HepG2 (cell line): Measurements from ENCODE around the gene SPATA31E1. TPM values are rescaled to one million over a fixed set of nuclear protein-coding genes. Genes with fewer than 3 reads are reported as not detected.

Source experiments
- ATAC-seq: fragments of 200-7000 bp; cut with Tn5 transposase; 3 replicates; pipeline ENCODE4 v1.9.1; 2020; ENCODE audit warnings: mild to moderate bottlenecking, moderate library complexity
- BruUV-seq: library from RNA; stranded (reverse); fragments of 400-500 nt; replicated peaks from 2 replicates; lab custom pipeline; 2021; lab: Mats Ljungman, UMichigan
- CTCF ChIA-PET: fragments of 300-600 bp; formaldehyde crosslinking; extraction: SDS; loops from one replicate; lab custom pipeline; 2021; ENCODE audit warnings: low total read pairs, inconsistent platforms, low intra/inter-chr PET ratio; lab: Yijun Ruan, JAX
- POLR2A ChIA-PET: fragments of 350-600 bp; sonication (Branson Sonifier 250); formaldehyde crosslinking; loops from one replicate; lab custom pipeline; 2020; ENCODE audit warnings: antibody characterized with exemption, inconsistent platforms; lab: Yijun Ruan, JAX
- DNase-seq: peaks from one replicate; pipeline ENCODE4 v3.0.0-alpha.2; 2015; ENCODE audit warnings: low spot score
- FAIRE-seq: peaks from 3 replicates; lab custom pipeline; 2011; peaks lifted over from hg19 to GRCh38; lab: Jason Lieb, UNC
- H2AFZ ChIP-seq: one replicate; pipeline ENCODE4 v1.6.1; 2011; ENCODE audit warnings: low read length, inconsistent platforms
- H3K27ac ChIP-seq: fragments of 300-600 bp; 3 replicates; pipeline ENCODE4 v1.8.0; 2011; ENCODE audit warnings: mixed run types, mild to moderate bottlenecking, mixed read lengths, low read length, inconsistent platforms; ENCODE audit not compliant: insufficient read depth; ENCODE audit errors: extremely low read length
- H3K27me3 ChIP-seq, 2 experiments: fragments of 200-600 bp in 1 of 2; 2 replicates in 1 of 2; 3 replicates in 1 of 2; pipeline versions ENCODE4 v1.6.0 to v1.8.0; 2011; ENCODE audit warnings: low read length in 2 of 2, mild to moderate bottlenecking in 2 of 2, moderate library complexity in 2 of 2, inconsistent platforms in 1 of 2; ENCODE audit not compliant: insufficient read depth in 2 of 2, control insufficient read depth in 1 of 2
- H3K36me3 ChIP-seq, 2 experiments: fragments of 200-600 bp in 1 of 2; replicated peaks in 1 of 2; 2 replicates in 1 of 2; 3 replicates in 1 of 2; pipeline versions ENCODE4 v1.5.1 to v1.8.0; 2011; ENCODE audit warnings: low read length in 2 of 2, inconsistent platforms in 1 of 2; ENCODE audit not compliant: insufficient read depth in 2 of 2, control insufficient read depth in 1 of 2
- H3K4me1 ChIP-seq: 2 replicates; pipeline ENCODE4 v1.5.1; 2012; ENCODE audit warnings: low read length, inconsistent platforms; ENCODE audit not compliant: insufficient read depth
- H3K4me2 ChIP-seq: 2 replicates; pipeline ENCODE4 v1.6.0; 2011; ENCODE audit warnings: low read depth, low read length, inconsistent platforms
- H3K4me3 ChIP-seq, 3 experiments: fragments of 200-600 bp in 1 of 3; sonication (generic), shearing (Covaris generic) in 1 of 3; replicated peaks in 1 of 3; 2 replicates each; pipeline ENCODE4 v1.5.1; 2011 to 2016; ENCODE audit warnings: low read length in 3 of 3, inconsistent platforms in 2 of 3, low read depth in 2 of 3, mild to moderate bottlenecking in 2 of 3, control low read depth in 1 of 3, mixed read lengths in 1 of 3; ENCODE audit not compliant: insufficient read depth in 1 of 3
- H3K79me2 ChIP-seq: one replicate; pipeline ENCODE4 v1.6.1; 2011; ENCODE audit warnings: low read length, inconsistent platforms; ENCODE audit not compliant: insufficient read depth
- H3K9ac ChIP-seq: 2 replicates; pipeline ENCODE4 v1.6.0; 2011; ENCODE audit warnings: mild to moderate bottlenecking, low read depth, low read length, inconsistent platforms; ENCODE audit not compliant: insufficient read depth
- H3K9me3 ChIP-seq: 2 replicates; pipeline ENCODE4 v1.5.1; 2012; ENCODE audit warnings: mild to moderate bottlenecking, low read length
- H4K20me1 ChIP-seq: 2 replicates; pipeline ENCODE4 v1.6.0; 2011; ENCODE audit warnings: inconsistent platforms, mild to moderate bottlenecking, low read length, moderate library complexity; ENCODE audit not compliant: insufficient read depth
- CCAR2 ChIP-seq: fragments of 200-400 bp; formaldehyde crosslinking; optimal IDR thresholded peaks from 2 replicates; pipeline ENCODE3; 2018; ENCODE audit warnings: low read depth, mild to moderate bottlenecking, low read length, moderate library complexity
- CEBPZ ChIP-seq: IDR thresholded peaks from 2 replicates; pipeline ENCODE4 v1.6.1; 2012; ENCODE audit warnings: low read length, improper control_type of control experiment
- CTCF ChIP-seq: sonication (generic); formaldehyde crosslinking; IDR thresholded peaks from 2 replicates; pipeline ENCODE4 v1.5.0; 2020; ENCODE audit warnings: mild to moderate bottlenecking, missing genetic modification reagents, moderate library complexity
- DRAP1 ChIP-seq: IDR thresholded peaks from 2 replicates; pipeline ENCODE4 v1.6.1; 2016; ENCODE audit warnings: missing genetic modification reagents, missing compliant biosample characterization
- HNRNPH1 ChIP-seq: fragments of 200-400 bp; formaldehyde crosslinking; optimal IDR thresholded peaks from 2 replicates; pipeline ENCODE3; 2017; ENCODE audit warnings: mild to moderate bottlenecking, low read depth, low read length
- KDM5B ChIP-seq: sonication (generic); formaldehyde crosslinking; IDR thresholded peaks from 2 replicates; pipeline ENCODE4 v1.4.0; 2020; ENCODE audit warnings: missing genetic modification reagents, mild to moderate bottlenecking, borderline replicate concordance
- PCBP1 ChIP-seq: fragments of 200-400 bp; formaldehyde crosslinking; IDR thresholded peaks from 2 replicates; pipeline ENCODE4 v1.6.1; 2017; ENCODE audit warnings: mild to moderate bottlenecking, low read depth, low read length, borderline replicate concordance
- SMAD3 ChIP-seq: sonication (generic); formaldehyde crosslinking; IDR thresholded peaks from 2 replicates; pipeline ENCODE4 v1.4.0; 2020; ENCODE audit warnings: missing genetic modification reagents
- SMARCC2 ChIP-seq: fragments of 450-650 bp; IDR thresholded peaks from 2 replicates; pipeline ENCODE4 v1.6.1; 2017; ENCODE audit warnings: antibody characterized with exemption, mild to moderate bottlenecking
- ZNF496 ChIP-seq: sonication (generic); formaldehyde crosslinking; IDR thresholded peaks from 2 replicates; pipeline ENCODE4 v1.8.1; 2023; ENCODE audit warnings: mild to moderate bottlenecking, moderate library complexity, missing genetic modification reagents; ENCODE audit not compliant: insufficient replicate concordance
- ZNF891 ChIP-seq: sonication (generic); formaldehyde crosslinking; IDR thresholded peaks from 2 replicates; pipeline ENCODE4 v1.5.0; 2020; ENCODE audit warnings: mild to moderate bottlenecking, missing genetic modification reagents
- WGBS: methylation state at CpG from one replicate; pipeline ENCODE4 v1.1.6; 2017; ENCODE audit warnings: low lambda C conversion rate; 5-methylcytosine and 5-hydroxymethylcytosine counted together
- in situ Hi-C: cut with HindIII; loops from 2 replicates; pipeline ENCODE4 v1.10.0; 2017; ENCODE audit warnings: low pct_unique_long_range_greater_than_20kb; ENCODE audit not compliant: extremely low pct_ligation_motif_present
- intact Hi-C: fragments of 100-400 bp; cut with micrococcal nuclease; formaldehyde crosslinking; loops from one replicate; pipeline ENCODE4 v1.10.0; 2022; ENCODE audit not compliant: unreplicated experiment
- polyA plus RNA-seq, 8 experiments: library from polyadenylated mRNA; depleted of rRNA in 3 of 8; stranded (reverse) in 7 of 8; unstranded in 1 of 8; fragments of >200 nt; fragmentation: Illumina TruSeq in 4 of 8; extraction: Trizol in 4 of 8; gene quantifications; 2 replicates each; pipeline versions ENCODE4 v1.2.1 to v1.2.3, GENCODE V29; 2011 to 2016; ENCODE audit warnings: low read depth in 4 of 8, missing spikeins in 1 of 8, mixed read lengths in 1 of 8; ENCODE audit not compliant: insufficient read depth in 1 of 8
- total RNA-seq, 5 experiments: library from RNA; depleted of rRNA; stranded (reverse); fragments of >200 nt; fragmentation: Illumina TruSeq; extraction: Trizol; gene quantifications; 2 replicates each; pipeline ENCODE4 v1.2.3, GENCODE V29; 2016; ENCODE audit warnings: low read depth in 1 of 5
- TF ChIP-seq, protein P1 (sequence below): sonication (generic); formaldehyde crosslinking; IDR thresholded peaks from 2 replicates; pipeline ENCODE4 v1.4.0; 2020; ENCODE audit warnings: missing genetic modification reagents
- TF ChIP-seq, protein P2 (sequence below): sonication (generic); formaldehyde crosslinking; IDR thresholded peaks from 2 replicates; pipeline ENCODE4 v1.4.0; 2020; ENCODE audit warnings: low read depth, mild to moderate bottlenecking, missing genetic modification reagents

SPATA31E1 gene
- total and polyA plus RNA-seq, 2 of the 13 experiments (the other 11 are each of a cell fraction or from before 2014, with no cell fraction given): not detected

DNA sequence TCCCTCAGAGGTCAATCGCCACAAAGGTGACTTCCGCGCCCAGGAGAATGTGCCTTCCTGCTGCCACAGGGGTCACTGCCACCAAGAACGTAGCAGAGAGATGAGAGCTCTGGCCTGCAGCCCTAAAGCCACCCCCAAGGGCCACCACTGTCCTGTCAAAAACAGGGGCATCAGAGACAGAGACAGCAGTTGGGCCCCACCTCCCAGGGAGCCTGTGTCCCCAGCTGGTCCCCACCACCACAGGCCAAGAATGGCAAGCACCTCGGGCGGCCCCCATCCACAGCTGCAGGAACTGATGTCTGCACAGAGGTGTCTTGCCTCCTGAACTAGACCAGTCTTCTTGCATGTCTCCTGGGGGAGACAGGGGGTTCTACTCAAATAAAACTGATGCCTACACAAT, 5.8 kb downstream of the SPATA31E1 start:
- DNase-seq (no peak), ATAC-seq (no peak), FAIRE-seq (no peak)
- H3K4me2 ChIP-seq: no peak overlapping the region
- H3K4me1 ChIP-seq: no peaks in the 10 kb centered on the region
- no peaks in the 10 kb centered on the region for H3K79me2 ChIP-seq
- no peak overlapping the region for H3K27ac ChIP-seq
- in situ Hi-C loops: no loop called here
- H3K36me3 ChIP-seq: no peaks in the 10 kb centered on the region
- intact Hi-C loops: no loop called here
- no peaks in the 10 kb centered on the region for H4K20me1 ChIP-seq
- ChIA-PET POLR2A (no interaction called here), CTCF (no interaction called here)
- H3K9ac ChIP-seq: no peak overlapping the region
- peaks cover 4 to 37% of the 10 kb centered on the region in 2 experiments; a peak in 4 of 5 replicates for H3K27me3 ChIP-seq
- H2AFZ ChIP-seq: no peak overlapping the region
- no peak overlapping the region for H3K4me3 ChIP-seq
- BruUV-seq: no TSS peak
- no peaks in the 10 kb centered on the region for H3K9me3 ChIP-seq
- WGBS: 30% methylated on average over 2 of the region's 6 CpGs
- TF ChIP-seq PCBP1 (no peak), HNRNPH1 (no peak), SMARCC2 (no peak), SMAD3 (CRISPR knock-in tag) (no peak), CTCF (CRISPR knock-in tag) (no peak), CCAR2 (no peak), KDM5B (CRISPR knock-in tag) (no peak), CEBPZ (no peak), ZNF496 (CRISPR knock-in tag) (no peak), DRAP1 (CRISPR knock-in tag) (no peak), ZNF891 (CRISPR knock-in tag) (no peak)
- TF ChIP-seq, protein P1, sequence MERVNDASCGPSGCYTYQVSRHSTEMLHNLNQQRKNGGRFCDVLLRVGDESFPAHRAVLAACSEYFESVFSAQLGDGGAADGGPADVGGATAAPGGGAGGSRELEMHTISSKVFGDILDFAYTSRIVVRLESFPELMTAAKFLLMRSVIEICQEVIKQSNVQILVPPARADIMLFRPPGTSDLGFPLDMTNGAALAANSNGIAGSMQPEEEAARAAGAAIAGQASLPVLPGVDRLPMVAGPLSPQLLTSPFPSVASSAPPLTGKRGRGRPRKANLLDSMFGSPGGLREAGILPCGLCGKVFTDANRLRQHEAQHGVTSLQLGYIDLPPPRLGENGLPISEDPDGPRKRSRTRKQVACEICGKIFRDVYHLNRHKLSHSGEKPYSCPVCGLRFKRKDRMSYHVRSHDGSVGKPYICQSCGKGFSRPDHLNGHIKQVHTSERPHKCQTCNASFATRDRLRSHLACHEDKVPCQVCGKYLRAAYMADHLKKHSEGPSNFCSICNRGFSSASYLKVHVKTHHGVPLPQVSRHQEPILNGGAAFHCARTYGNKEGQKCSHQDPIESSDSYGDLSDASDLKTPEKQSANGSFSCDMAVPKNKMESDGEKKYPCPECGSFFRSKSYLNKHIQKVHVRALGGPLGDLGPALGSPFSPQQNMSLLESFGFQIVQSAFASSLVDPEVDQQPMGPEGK (CRISPR knock-in tag): no peak
- TF ChIP-seq, protein P2, sequence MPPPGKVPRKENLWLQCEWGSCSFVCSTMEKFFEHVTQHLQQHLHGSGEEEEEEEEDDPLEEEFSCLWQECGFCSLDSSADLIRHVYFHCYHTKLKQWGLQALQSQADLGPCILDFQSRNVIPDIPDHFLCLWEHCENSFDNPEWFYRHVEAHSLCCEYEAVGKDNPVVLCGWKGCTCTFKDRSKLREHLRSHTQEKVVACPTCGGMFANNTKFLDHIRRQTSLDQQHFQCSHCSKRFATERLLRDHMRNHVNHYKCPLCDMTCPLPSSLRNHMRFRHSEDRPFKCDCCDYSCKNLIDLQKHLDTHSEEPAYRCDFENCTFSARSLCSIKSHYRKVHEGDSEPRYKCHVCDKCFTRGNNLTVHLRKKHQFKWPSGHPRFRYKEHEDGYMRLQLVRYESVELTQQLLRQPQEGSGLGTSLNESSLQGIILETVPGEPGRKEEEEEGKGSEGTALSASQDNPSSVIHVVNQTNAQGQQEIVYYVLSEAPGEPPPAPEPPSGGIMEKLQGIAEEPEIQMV (CRISPR knock-in tag): no peak
